ENCODE data around the gene SNAPIN.

The SNAPIN gene

GRCh38 chr1:153658400-153659174, at the start of gene SNAPIN:
Gene SNAPIN (plus strand): TSS chr1:153658703. CDS start chr1:153658744, 41 bp downstream.
- peak; percentile 67 for DNase-seq (ENCODE audit: low read depth, low spot score)

DNA sequence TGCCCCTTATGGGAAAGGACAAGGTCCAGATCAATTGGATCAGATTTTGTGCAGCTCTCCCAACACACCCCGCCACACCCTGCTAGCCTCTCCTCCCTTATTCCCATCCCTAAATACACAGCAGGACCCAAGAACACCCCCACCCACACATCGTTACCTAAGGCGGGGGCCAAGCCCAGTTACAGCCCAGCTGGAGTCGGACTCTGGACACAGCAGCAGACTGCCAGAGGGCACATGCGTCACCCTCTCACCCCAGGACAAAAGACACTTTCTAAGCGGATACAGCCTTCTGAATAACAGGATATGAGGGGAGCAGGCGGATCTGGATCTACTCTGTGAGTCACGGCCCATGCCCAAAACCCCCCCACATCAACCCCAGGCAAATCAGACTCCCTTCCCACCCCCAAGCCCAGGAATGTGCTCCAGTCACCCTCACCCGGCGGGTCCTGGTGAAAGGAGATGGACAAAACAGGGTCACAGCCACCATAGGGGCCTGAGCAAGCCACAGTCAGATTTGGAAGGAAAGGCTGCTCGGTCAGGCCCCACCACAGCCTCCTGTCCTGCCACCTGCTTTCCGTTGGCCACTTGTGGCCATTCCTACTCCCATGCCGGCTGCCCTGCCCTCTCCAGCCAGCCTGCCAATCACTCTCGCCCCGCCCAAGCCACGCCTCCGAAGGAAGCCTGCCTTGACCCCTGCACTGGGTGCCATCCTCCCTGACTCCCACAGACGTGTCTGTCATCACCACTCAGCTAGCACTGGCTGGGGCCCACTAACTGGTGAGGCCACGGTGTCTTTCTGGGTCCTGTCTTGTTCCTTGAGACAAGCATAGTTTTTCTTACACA, 49.5 kb upstream of the SNAPIN start:
- DNase-seq (ENCODE audit: low read depth, low spot score), result peak; percentile 64

DNA sequence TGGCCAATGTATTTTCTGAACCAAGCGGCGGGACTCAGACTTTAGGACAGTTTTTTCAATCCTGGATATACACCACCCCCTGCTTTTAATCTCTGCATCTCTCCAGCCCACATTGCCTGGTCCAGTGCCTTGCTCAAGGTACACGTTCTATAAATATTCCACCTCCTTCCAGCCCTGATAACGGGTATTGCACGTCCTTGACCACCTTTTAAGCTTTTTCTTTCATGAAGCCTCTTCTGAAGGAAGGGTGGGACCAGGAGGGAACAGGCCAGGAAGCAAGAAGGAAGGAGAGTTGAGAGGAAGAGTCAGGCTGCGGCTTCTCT, 49.0 kb upstream of the SNAPIN start:
- no peak for DNase-seq (ENCODE audit: low read depth, low spot score)

GRCh38 chr1:153610334-153610733, 48.2 kb upstream of the SNAPIN start:
- no peak for DNase-seq (ENCODE audit: low read depth, low spot score)

DNA sequence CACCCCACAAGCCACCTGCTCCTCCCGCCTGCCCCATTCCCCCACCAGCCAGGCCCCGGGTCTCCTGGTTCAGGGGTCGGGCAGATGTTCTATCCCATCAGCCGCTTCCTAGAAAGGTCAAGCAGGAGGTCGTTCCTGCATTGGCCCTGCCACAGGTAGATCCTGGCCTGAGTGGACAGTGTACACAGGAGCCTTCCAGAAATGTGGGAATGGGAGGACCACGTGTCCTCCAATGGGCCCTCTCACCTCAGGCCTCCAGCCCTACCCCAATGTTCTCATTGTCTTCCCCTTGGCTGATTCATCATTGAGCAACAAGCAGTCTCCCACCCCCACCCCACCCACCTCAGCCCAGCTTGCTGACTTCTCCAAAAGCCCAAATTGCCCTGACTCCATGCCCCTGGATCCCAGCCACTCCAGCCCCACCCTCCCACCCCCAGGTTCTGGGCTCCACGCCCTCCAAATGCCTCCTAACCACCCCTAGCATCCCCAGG, 47.6 kb upstream of the SNAPIN start:
- DNase-seq (ENCODE audit: low read depth, low spot score), result no peak

DNA sequence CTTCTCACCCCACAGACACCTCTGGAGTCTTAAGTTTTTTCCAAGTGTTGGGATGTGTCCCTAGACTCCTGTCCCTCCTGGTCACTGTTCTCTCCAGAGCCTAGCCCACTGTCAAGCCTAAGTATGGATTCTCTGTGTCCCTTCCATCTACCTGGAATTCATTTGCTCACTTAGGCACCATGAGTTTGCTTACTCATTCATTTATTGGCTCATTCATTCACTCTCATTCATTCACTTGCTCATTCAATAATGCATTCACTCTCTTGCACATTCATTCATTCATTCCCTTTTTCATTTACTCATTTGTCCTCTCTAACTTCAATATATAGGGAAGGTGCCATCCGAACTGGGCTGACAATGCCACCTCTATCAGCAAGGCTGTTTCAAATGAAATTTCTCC, 47.1 kb upstream of the SNAPIN start:
- no peak for DNase-seq (ENCODE audit: low read depth, low spot score)

DNA sequence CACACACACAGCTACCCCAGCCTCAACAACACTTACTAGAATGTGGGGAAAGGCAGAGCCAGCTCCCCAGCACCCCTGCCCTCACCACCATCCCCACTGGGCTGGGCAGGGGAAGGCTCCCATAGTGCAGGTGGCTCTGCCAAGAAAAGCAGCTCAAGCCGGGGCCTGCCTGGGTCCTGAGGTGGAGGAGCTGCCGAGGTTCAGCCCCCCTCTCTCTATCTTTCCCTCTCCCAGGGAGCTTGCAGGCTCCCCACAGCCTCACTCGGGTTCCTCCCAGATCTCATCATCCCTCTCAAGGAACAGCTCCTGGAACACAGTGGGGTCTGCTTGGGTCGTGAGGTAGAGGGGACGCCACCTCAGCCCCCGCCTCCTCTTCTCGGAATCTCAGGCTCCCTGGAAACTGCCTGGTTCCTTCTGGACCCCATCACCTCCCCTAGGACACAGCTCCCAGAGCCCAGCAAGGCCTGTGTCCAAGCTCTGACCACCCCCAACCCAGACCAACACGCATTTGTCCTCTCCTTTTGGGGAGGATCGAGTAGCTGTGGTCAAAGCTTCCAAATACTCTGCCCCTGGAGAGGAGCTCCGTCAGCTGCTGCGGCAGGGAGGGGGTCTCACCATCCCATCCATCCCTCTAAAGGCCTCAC, 46.3 kb upstream of the SNAPIN start:
- DNase-seq (ENCODE audit: low read depth, low spot score), result no peak

GRCh38 chr1:153612755-153613331, 45.7 kb upstream of the SNAPIN start, which contains the start of gene S100A16:
Gene S100A16 (minus strand): TSS chr1:153613137. CDS start chr1:153608151, 4,986 bp downstream.
- no peak for DNase-seq (ENCODE audit: low read depth, low spot score)

DNA sequence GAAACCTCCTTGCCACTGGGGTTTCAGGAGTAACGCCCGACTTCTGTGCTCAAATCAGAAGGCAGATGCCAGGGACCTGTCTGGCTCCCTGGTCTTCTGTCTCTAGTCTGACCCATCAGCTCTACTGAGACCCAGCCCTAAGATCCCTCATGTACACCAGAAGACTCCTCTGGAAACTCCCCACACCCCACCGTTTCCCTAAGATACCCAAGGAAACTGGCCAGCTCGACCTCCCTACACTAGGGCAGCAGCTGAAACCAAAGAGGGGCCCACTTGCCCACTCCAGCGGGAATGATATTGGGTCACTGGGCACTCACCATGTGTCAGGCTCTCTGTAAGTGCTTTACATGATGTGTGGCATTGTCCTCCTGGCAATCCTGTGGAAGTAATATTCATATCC, 45.1 kb upstream of the SNAPIN start:
- DNase-seq (ENCODE audit: low read depth, low spot score), result no peak

DNA sequence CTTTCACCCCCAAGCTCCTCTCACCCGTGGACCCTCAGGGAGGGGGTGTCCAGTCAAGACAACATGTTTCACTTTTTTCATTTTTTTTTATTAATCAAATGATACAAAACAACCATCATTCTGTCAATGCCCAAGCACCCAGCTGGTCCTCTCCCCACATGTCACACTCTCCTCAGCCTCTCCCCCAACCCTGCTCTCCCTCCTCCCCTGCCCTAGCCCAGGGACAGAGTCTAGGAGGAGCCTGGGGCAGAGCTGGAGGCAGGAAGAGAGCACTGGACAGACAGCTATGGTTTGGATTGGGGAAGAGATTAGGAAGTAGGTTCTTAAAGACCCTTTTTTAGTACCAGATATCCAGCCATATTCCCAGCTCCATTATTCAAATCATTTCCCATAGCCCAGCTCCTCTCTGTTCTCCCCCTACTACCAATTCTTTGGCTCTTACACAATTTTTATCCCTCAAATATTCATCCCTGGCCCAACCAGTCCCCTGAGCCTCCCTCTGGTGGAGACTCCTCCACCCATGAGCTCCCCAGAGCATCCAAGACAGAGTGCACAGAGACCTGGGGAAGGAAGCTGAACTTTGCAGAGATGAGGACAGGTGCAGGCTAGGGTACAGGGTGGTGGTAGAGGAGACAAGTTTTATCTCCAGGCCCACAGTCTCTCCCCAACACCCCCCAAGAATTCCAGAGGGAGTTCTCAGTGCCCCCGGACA, 44.2 kb upstream of the SNAPIN start:
- DNase-seq (ENCODE audit: low read depth, low spot score), result no peak

DNA sequence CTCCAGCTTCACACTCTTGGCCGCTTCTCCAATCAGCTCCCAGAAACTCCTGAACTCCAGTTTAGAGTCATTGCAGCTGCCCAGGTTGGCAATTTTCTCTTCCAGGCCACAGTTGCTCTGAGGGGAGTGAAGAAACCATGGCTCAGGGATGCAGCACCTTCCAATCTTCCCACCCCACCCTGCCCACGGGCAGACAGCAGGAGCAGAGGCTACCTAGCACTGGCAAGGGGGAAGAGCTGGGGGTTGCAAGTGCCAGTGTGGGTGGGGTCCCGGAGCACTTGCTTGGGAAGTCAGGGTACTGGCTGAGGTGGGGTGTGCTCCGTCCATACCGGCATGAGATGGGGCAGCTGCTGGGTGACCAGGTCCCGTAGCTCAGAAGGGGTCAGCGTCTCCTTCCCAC, 43.6 kb upstream of the SNAPIN start:
- no peak for DNase-seq (ENCODE audit: low read depth, low spot score)

GRCh38 chr1:153615406-153615805, 43.1 kb upstream of the SNAPIN start:
- DNase-seq (ENCODE audit: low read depth, low spot score), result no peak

DNA sequence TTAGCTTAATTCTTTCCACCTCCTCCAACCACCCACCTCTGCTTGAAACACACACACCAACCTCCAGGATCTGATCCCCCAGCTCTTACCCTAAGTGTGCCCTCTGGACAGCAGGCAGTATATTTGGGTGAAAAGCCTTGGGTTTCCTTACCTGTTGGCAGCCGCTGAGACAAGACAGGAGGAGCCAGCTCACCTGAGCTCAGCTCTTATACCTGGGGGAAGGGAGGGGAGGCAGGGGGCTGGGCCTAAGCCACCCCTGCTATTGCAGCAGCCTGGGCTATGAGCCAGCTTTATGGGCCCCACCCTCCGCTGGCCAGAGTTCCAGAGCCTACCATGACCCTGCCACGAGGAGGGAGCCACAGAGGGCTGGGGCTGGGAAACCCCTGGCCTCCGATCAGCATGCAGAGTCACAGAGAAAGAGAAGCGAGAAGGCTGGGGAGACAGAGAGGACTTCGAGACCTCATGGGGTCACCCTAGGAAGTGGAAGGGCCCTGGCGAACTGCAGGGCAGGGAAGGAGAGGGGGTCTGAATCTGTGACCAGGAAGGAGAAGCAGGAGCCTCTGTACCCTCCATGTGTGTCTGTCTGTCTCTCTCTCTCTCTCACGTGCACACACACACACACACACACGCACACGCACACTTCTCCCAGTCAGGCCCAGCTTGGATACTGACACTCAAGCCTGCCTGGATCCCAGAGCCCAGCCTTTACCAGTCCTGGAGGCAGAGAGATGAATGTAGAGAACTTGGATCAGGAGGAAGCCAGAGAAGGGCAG, 42.2 kb upstream of the SNAPIN start, which contains the start of gene S100A14:
Gene S100A14, minus strand, starts transcription at position 182 of the 773 bp plus-strand sequence. CDS start 467 bp downstream, outside the sequence.
- no peak for DNase-seq (ENCODE audit: low read depth, low spot score)

GRCh38 chr1:153616917-153617311, 41.6 kb upstream of the SNAPIN start:
- DNase-seq (ENCODE audit: low read depth, low spot score), result no peak

DNA sequence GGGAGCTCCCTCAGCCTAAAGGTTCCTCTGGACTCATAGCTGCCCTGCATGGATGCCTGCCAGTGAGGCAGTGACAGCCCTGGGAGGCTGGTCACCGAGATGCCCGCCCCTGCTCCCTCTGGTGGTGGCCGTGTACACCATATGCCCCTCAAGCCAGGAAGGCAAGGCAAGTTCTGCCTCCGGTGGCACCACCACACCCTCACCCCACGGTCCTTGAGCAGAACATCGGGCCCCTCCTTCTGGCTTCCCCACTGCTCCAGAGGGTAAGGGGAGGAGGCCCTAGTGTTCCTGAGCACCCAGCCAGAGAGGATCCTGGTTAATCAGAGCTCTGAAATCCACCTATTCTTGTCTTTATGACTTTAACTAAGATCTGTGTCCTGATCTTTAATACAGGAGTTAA, 40.8 kb upstream of the SNAPIN start:
- no peak for DNase-seq (ENCODE audit: low read depth, low spot score)

DNA sequence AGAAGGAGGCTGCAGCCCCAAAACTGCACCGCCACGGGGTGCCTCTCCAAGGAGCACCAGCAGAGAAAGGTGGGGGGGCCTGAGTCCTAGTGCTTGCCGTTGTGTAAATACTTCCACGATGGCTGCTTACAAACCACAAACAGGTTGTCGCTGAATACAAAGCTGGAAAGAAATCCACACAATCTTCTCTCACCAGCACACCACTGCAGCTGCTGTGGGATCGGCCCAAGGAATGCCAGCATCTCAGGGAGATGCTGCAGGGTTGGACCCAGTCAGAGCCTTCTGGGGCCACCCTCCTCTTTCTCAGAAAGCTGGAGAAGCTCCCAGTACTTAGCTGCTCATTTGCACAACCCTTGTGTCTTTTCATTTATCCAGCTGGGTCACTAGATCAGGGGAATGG, 39.3 kb upstream of the SNAPIN start:
- DNase-seq (ENCODE audit: low read depth, low spot score), result no peak

DNA sequence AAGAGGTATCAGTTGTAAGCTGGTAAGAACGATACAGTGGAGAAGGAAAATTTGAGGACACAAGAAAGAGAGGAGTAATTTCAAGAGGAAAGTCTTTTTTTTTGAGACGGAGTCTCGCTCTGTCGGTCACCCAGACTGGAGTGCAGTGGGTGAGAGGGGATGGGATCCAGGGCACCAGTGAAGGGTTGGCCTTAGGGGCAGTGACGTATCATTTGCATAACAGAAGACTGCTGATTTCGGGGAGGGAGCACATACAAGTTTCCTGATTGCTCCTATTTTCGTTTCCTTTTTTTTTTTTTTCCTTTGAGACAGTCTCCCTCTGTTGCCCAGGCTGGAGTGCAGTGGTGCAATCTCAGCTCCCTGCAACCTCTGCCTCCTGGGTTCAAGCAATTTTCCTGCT, 35.4 kb upstream of the SNAPIN start:
- DNase-seq (ENCODE audit: low read depth, low spot score), result no peak

DNA sequence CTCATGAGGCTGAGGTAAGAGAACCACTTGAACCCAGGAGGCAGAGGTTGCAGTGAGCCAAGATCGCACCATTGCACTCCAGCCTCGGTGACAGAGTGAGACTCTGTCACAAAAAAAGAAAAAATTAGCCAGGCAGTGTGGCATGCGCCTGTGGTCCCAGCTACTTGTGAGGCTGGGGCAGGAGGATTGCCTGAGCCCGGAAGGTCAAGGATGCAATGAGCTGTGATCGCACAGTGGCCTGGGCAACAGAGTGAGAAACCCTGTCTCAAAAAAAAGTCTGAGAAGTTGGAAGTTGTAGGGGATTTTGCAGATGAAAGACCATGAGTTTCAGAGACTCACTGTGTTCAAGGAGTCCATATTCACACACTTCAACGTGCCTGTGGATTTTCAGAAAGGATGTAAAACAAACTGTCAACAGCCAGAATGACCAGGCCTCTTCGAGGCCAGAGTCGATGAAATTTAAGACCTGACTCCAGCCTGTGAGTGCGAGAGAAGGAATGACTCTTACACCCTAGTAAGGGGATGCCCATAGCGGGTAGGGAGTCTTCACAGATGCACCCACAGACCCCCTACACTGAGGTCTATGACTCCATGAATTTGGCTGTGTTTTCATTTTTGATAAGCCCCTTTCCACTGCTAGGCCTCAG, 33.4 kb upstream of the SNAPIN start:
- no peak for DNase-seq (ENCODE audit: low read depth, low spot score)

DNA sequence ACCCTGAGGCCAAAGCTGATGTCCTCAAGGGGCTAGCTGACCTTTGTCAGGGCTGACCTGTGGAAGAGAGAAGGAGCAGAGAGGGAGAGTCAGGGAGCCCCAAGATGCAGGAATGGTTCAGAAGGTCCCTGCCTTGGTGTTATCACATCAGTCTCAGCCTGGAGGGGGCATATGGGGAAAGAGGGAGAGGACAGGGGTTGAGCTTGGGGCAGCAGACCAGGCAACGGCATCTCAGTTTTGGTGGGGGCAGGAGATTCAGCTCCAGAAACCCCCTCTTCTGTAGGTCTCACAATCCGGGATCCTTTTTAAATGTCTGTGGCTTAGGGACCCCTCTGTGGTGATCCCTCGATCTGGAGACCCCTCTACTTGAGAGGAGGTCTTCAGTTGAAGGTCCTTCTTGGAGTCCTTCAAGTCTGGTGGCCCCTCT, 32.0 kb upstream of the SNAPIN start:
- DNase-seq (ENCODE audit: low read depth, low spot score), result no peak

Data from smooth muscle cell of the brain vasculature (primary cell).